IMR-90 (cell line): Measurements from ENCODE around the gene DYRK2. TPM values are rescaled to one million over a fixed set of nuclear protein-coding genes. Genes with fewer than 3 reads are reported as not detected.

Experiments
- ATAC-seq: fragments of 200-7000 bp; cut with Tn5 transposase; 2 replicates; pipeline ENCODE4 v1.9.1; 2020; ENCODE audit warnings: low read depth, mild to moderate bottlenecking, moderate library complexity
- BruUV-seq: library from RNA; stranded (reverse); fragments of 400-500 nt; replicated peaks from 2 replicates; lab custom pipeline; 2021; lab: Mats Ljungman, UMichigan
- CTCF ChIA-PET: fragments of 300-600 bp; formaldehyde crosslinking; extraction: SDS; loops from one replicate; lab custom pipeline; 2021; ENCODE audit warnings: antibody characterized with exemption; lab: Yijun Ruan, JAX
- POLR2A ChIA-PET: fragments of 300-600 bp; sonication (Branson Sonifier 250); formaldehyde crosslinking; loops from one replicate; lab custom pipeline; 2022; ENCODE audit warnings: antibody characterized with exemption; ENCODE audit not compliant: unreplicated experiment; lab: Charles Lee
- DNase-seq: peaks from one replicate; pipeline ENCODE4 v3.0.0; 2013
- H2AFZ ChIP-seq: replicated peaks from 2 replicates; pipeline ENCODE3; 2013; ENCODE audit warnings: low read length, mild to moderate bottlenecking; ENCODE audit not compliant: poor library complexity
- H2AK5ac ChIP-seq: 2 replicates; pipeline ENCODE4 v1.6.1; 2013; ENCODE audit warnings: low read depth, low read length, inconsistent platforms
- H2AK9ac ChIP-seq: replicated peaks from 2 replicates; pipeline ENCODE3; 2013; ENCODE audit warnings: mild to moderate bottlenecking, low read depth, low read length, moderate library complexity; ENCODE audit not compliant: poor library complexity
- H2BK120ac ChIP-seq: 2 replicates; pipeline ENCODE4 v1.6.1; 2013; ENCODE audit warnings: low read depth, low read length, inconsistent platforms
- H2BK15ac ChIP-seq: 3 replicates; pipeline ENCODE4 v1.6.1; 2013; ENCODE audit warnings: low read depth, low read length, inconsistent platforms
- H2BK20ac ChIP-seq: 2 replicates; pipeline ENCODE4 v1.6.1; 2013; ENCODE audit warnings: low read depth, mild to moderate bottlenecking, inconsistent platforms, low read length, moderate library complexity
- H2BK5ac ChIP-seq: 2 replicates; pipeline ENCODE4 v1.6.1; 2013; ENCODE audit warnings: mild to moderate bottlenecking, low read depth, low read length, inconsistent platforms; ENCODE audit not compliant: poor library complexity, severe bottlenecking
- H3K14ac ChIP-seq: replicated peaks from 2 replicates; pipeline ENCODE4 v1.6.1; 2013; ENCODE audit warnings: low read depth, low read length, inconsistent platforms
- H3K18ac ChIP-seq: 2 replicates; pipeline ENCODE4 v1.6.1; 2013; ENCODE audit warnings: low read depth, low read length, control low read depth
- H3K23ac ChIP-seq: 2 replicates; pipeline ENCODE4 v1.6.1; 2013; ENCODE audit warnings: low read depth, low read length, inconsistent platforms
- H3K27ac ChIP-seq: 2 replicates; pipeline ENCODE4 v1.5.1; 2013; ENCODE audit warnings: mild to moderate bottlenecking, control low read depth, low read length; ENCODE audit not compliant: insufficient read depth
- H3K27me3 ChIP-seq: 2 replicates; pipeline ENCODE4 v1.6.1; 2013; ENCODE audit warnings: low read length; ENCODE audit not compliant: control insufficient read depth, insufficient read depth
- H3K36me3 ChIP-seq: 2 replicates; pipeline ENCODE4 v1.6.1; 2013; ENCODE audit warnings: low read length, mixed read lengths; ENCODE audit not compliant: control insufficient read depth, insufficient read depth
- H3K4ac ChIP-seq: 2 replicates; pipeline ENCODE4 v1.6.1; 2013; ENCODE audit warnings: low read depth, low read length, inconsistent platforms
- H3K4me1 ChIP-seq: 2 replicates; pipeline ENCODE4 v1.6.1; 2013; ENCODE audit warnings: low read length, mixed read lengths; ENCODE audit not compliant: control insufficient read depth, insufficient read depth
- H3K4me2 ChIP-seq: 2 replicates; pipeline ENCODE4 v1.6.1; 2013; ENCODE audit warnings: low read depth, mild to moderate bottlenecking, control low read depth, low read length, moderate library complexity
- H3K4me3 ChIP-seq: 2 replicates; pipeline ENCODE4 v1.5.1; 2013; ENCODE audit warnings: low read depth, mild to moderate bottlenecking, control low read depth, low read length, moderate library complexity; ENCODE audit not compliant: insufficient read depth
- H3K56ac ChIP-seq: 2 replicates; pipeline ENCODE4 v1.6.1; 2013; ENCODE audit warnings: low read length, inconsistent platforms; ENCODE audit not compliant: insufficient read depth; ENCODE audit errors: extremely low read depth
- H3K79me1 ChIP-seq, 2 experiments: 2 replicates each; pipeline ENCODE4 v1.6.1; 2013; ENCODE audit warnings: low read length in 2 of 2, inconsistent platforms in 1 of 2, low read depth in 1 of 2
- H3K9ac ChIP-seq: 2 replicates; pipeline ENCODE4 v1.6.1; 2013; ENCODE audit warnings: low read depth, low read length, control low read depth
- H3K9me1 ChIP-seq: 2 replicates; pipeline ENCODE4 v1.6.1; 2013; ENCODE audit warnings: low read length, inconsistent platforms; ENCODE audit not compliant: insufficient read depth
- H3K9me3 ChIP-seq: 2 replicates; pipeline ENCODE4 v1.6.1; 2013; ENCODE audit warnings: low read length; ENCODE audit not compliant: control insufficient read depth, insufficient read depth
- H4K20me1 ChIP-seq: 2 replicates; pipeline ENCODE4 v1.6.1; 2013; ENCODE audit warnings: low read length, inconsistent platforms; ENCODE audit not compliant: insufficient read depth
- H4K5ac ChIP-seq: 2 replicates; pipeline ENCODE4 v1.6.1; 2013; ENCODE audit warnings: mild to moderate bottlenecking, low read depth, low read length, control low read depth
- H4K8ac ChIP-seq, 2 experiments: 2 replicates each; pipeline ENCODE4 v1.6.1; 2013; ENCODE audit warnings: low read depth in 2 of 2, low read length in 2 of 2, control low read depth in 1 of 2, inconsistent platforms in 1 of 2
- H4K91ac ChIP-seq: 2 replicates; pipeline ENCODE4 v1.6.1; 2013; ENCODE audit warnings: low read depth, low read length, inconsistent platforms; ENCODE audit not compliant: insufficient read depth
- BHLHE40 ChIP-seq: fragments of 150-350 bp; IDR thresholded peaks from 2 replicates; pipeline ENCODE4 v1.6.1; 2016; ENCODE audit warnings: mild to moderate bottlenecking, low read depth, low read length
- CEBPB ChIP-seq: IDR thresholded peaks from 2 replicates; pipeline ENCODE4 v1.6.1; 2012; ENCODE audit warnings: low read depth, low read length, improper control_type of control experiment
- CHD1 ChIP-seq: IDR thresholded peaks from 2 replicates; pipeline ENCODE4 v1.6.1; 2012; ENCODE audit warnings: low read depth, low read length, improper control_type of control experiment
- FOS ChIP-seq: fragments of 150-350 bp; IDR thresholded peaks from 2 replicates; pipeline ENCODE4 v1.6.1; 2016; ENCODE audit warnings: low read depth, low read length
- MAFK ChIP-seq: IDR thresholded peaks from 2 replicates; pipeline ENCODE4 v1.6.1; 2012; ENCODE audit warnings: low read depth, low read length, improper control_type of control experiment
- MAZ ChIP-seq: IDR thresholded peaks from 2 replicates; pipeline ENCODE4 v1.6.1; 2012; ENCODE audit warnings: low read depth, mild to moderate bottlenecking, low read length, improper control_type of control experiment, moderate library complexity, borderline replicate concordance
- MXI1 ChIP-seq: IDR thresholded peaks from 2 replicates; pipeline ENCODE4 v1.6.1; 2012; ENCODE audit warnings: low read depth, mild to moderate bottlenecking, low read length, moderate library complexity, borderline replicate concordance
- NFE2L2 ChIP-seq: fragments of 150-350 bp; IDR thresholded peaks from 2 replicates; pipeline ENCODE4 v1.6.1; 2016; ENCODE audit warnings: low read depth, mild to moderate bottlenecking, low read length
- POLR2A ChIP-seq: IDR thresholded peaks from 2 replicates; pipeline ENCODE4 v1.6.1; 2012; ENCODE audit warnings: mild to moderate bottlenecking, low read depth, low read length
- RAD21 ChIP-seq: IDR thresholded peaks from 2 replicates; pipeline ENCODE4 v1.6.1; 2012; ENCODE audit warnings: low read length, improper control_type of control experiment
- RCOR1 ChIP-seq: IDR thresholded peaks from 2 replicates; pipeline ENCODE4 v1.6.1; 2012; ENCODE audit warnings: mild to moderate bottlenecking, low read length, improper control_type of control experiment; ENCODE audit not compliant: insufficient replicate concordance
- RFX5 ChIP-seq: IDR thresholded peaks from 2 replicates; pipeline ENCODE4 v1.8.0; 2012; ENCODE audit warnings: low read depth, mild to moderate bottlenecking, low read length, moderate library complexity
- SMC3 ChIP-seq: fragments of 150-350 bp; IDR thresholded peaks from 2 replicates; pipeline ENCODE4 v1.6.1; 2016; ENCODE audit warnings: low read depth, mild to moderate bottlenecking, antibody characterized with exemption, low read length, moderate library complexity
- WGBS, 2 experiments: methylation state at CpG; one replicate each; pipeline versions ENCODE4 v1.1.5 to v1.1.7; 2013; ENCODE audit warnings: missing lambda C conversion rate in 2 of 2; ENCODE audit not compliant: insufficient read length in 1 of 2; ENCODE audit errors: extremely low coverage in 2 of 2; 5-methylcytosine and 5-hydroxymethylcytosine counted together
- dilution Hi-C: fragments of 300-500 bp; cut with HindIII; formaldehyde crosslinking; loops from one replicate; pipeline ENCODE4 v1.14.3; 2018; ENCODE audit warnings: low sequenced_read_pairs; ENCODE audit not compliant: unreplicated experiment
- in situ Hi-C: fragments of 300-500 bp; cut with MboI; formaldehyde crosslinking; loops from 3 replicates; pipeline ENCODE4 v1.14.3; 2019; ENCODE audit warnings: low sequenced_read_pairs, inconsistent platforms, mixed read lengths
- intact Hi-C: fragments of 100-400 bp; cut with micrococcal nuclease; formaldehyde crosslinking; loops from 2 replicates; pipeline ENCODE4 v1.10.0; 2022
- polyA plus RNA-seq, 3 experiments: library from polyadenylated mRNA; depleted of rRNA; stranded (reverse); fragments of >200 nt; gene quantifications; 2 replicates each; pipeline ENCODE4 v1.2.3, GENCODE V29; 2012; ENCODE audit warnings: low replicate concordance in 1 of 3
- total RNA-seq: library from RNA; depleted of rRNA; stranded (reverse); fragments of >200 nt; gene quantifications from 2 replicates; pipeline ENCODE4 v1.2.3, GENCODE V29; 2012
- TF ChIP-seq, protein P1 (sequence below): fragments of 150-350 bp; IDR thresholded peaks from 2 replicates; pipeline ENCODE4 v1.6.1; 2017; ENCODE audit warnings: mild to moderate bottlenecking, antibody characterized with exemption, low read length, low read depth
- TF ChIP-seq, protein P2 (sequence below): conservative IDR thresholded peaks from 2 replicates; pipeline ENCODE4 v1.5.1; 2012; ENCODE audit warnings: mild to moderate bottlenecking, low read depth, low read length, improper control_type of control experiment
- TF ChIP-seq, protein P3 (sequence below): fragments of 150-350 bp; IDR thresholded peaks from 2 replicates; pipeline ENCODE4 v1.6.1; 2016; ENCODE audit warnings: low read depth, mild to moderate bottlenecking, low read length, moderate library complexity, borderline replicate concordance

Gene DYRK2
- total and polyA plus RNA-seq, 2 of the 4 experiments (the other 2 are of a cell fraction) = 16.3 to 23.1 TPM

DNA sequence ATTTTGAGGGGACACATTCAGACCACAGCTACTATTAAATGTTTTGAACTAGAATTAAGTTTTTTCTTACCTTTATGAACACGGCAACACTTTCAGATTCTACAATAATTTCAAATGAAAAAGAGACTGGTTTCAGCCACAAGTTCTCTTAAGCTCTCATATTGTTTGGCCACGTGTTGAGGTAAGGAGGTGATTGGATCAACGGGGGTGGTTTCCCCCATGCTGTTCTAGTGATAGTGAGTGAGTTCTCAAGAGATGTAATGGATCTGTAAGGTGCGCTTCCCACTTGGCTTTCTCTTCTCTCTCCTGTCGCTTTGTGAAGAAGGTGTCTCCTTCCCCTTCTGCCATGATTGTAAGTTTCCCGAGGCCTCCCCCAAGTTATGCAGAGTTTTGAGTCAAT is 48.9 kb upstream of the DYRK2 start:
- Histone ChIP-seq H3K18ac (no peak overlapping the region), H2BK15ac (no peak overlapping the region), H3K79me1 (no peaks in the 10 kb centered on the region), H3K9me3 (no peaks in the 10 kb centered on the region), H3K4me2 (no peak overlapping the region), H3K27me3 (no peaks in the 10 kb centered on the region; the same call in 1 of the 2 replicates), H3K9ac (no peak overlapping the region), H3K23ac (no peak overlapping the region), H2AFZ (no peak overlapping the region), H3K4ac (no peak overlapping the region), H2BK5ac (no peak overlapping the region), H4K20me1 (no peaks in the 10 kb centered on the region), H3K14ac (no peak overlapping the region), H4K8ac (no peak overlapping the region), H3K56ac (no peak overlapping the region), H3K9me1 (no peaks in the 10 kb centered on the region), H4K5ac (no peak overlapping the region), H2BK120ac (no peak overlapping the region), H3K4me3 (no peak overlapping the region), H3K27ac (no peak overlapping the region), H4K91ac (no peak overlapping the region), H3K36me3 (no peaks in the 10 kb centered on the region), H2BK20ac (no peak overlapping the region), H3K4me1 (no peaks in the 10 kb centered on the region), H2AK5ac (no peak overlapping the region), H2AK9ac (no peak overlapping the region)
- ATAC-seq (no peak), DNase-seq (no peak)
- 80% methylated on average over 2 of the region's 6 CpGs; no CpG with 5 or more reads in 1 of the 2 experiments for WGBS, 2 experiments
- POLR2A ChIA-PET = interaction anchor here (0.6 kb wide), 1 partner anchor 25 kb away, joined by 3 read pairs; no protein-coding TSS in a partner anchor
- dilution Hi-C loops = no loop called here
- intact Hi-C loops = no loop called here
- BruUV-seq = no TSS peak
- TF ChIP-seq RFX5 (no peak), POLR2A (no peak), BHLHE40 (no peak), FOS (no peak), MAFK (no peak), SMC3 (no peak), CEBPB (no peak), RAD21 (no peak), MXI1 (no peak), RCOR1 (no peak), NFE2L2 (no peak), CHD1 (no peak), MAZ (no peak)
- TF ChIP-seq, protein P1, sequence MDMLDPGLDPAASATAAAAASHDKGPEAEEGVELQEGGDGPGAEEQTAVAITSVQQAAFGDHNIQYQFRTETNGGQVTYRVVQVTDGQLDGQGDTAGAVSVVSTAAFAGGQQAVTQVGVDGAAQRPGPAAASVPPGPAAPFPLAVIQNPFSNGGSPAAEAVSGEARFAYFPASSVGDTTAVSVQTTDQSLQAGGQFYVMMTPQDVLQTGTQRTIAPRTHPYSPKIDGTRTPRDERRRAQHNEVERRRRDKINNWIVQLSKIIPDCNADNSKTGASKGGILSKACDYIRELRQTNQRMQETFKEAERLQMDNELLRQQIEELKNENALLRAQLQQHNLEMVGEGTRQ = no peak
- TF ChIP-seq, protein P2, sequence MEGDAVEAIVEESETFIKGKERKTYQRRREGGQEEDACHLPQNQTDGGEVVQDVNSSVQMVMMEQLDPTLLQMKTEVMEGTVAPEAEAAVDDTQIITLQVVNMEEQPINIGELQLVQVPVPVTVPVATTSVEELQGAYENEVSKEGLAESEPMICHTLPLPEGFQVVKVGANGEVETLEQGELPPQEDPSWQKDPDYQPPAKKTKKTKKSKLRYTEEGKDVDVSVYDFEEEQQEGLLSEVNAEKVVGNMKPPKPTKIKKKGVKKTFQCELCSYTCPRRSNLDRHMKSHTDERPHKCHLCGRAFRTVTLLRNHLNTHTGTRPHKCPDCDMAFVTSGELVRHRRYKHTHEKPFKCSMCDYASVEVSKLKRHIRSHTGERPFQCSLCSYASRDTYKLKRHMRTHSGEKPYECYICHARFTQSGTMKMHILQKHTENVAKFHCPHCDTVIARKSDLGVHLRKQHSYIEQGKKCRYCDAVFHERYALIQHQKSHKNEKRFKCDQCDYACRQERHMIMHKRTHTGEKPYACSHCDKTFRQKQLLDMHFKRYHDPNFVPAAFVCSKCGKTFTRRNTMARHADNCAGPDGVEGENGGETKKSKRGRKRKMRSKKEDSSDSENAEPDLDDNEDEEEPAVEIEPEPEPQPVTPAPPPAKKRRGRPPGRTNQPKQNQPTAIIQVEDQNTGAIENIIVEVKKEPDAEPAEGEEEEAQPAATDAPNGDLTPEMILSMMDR = no peak
- TF ChIP-seq, protein P3, sequence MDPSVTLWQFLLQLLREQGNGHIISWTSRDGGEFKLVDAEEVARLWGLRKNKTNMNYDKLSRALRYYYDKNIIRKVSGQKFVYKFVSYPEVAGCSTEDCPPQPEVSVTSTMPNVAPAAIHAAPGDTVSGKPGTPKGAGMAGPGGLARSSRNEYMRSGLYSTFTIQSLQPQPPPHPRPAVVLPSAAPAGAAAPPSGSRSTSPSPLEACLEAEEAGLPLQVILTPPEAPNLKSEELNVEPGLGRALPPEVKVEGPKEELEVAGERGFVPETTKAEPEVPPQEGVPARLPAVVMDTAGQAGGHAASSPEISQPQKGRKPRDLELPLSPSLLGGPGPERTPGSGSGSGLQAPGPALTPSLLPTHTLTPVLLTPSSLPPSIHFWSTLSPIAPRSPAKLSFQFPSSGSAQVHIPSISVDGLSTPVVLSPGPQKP = no peak
- CTCF ChIA-PET = interaction anchor here (1.2 kb wide), 1 partner anchor 10 kb away, joined by 3 read pairs; no protein-coding TSS in a partner anchor
- in situ Hi-C loops = no loop called here
